NCI-H1092 (cell line): ENCODE measurements around the gene CTPS1.

Experiments used
- DNase-seq: peaks from one replicate; lab custom pipeline; 2025; lab: John Stamatoyannopoulos, UW

CTPS1 gene

DNA sequence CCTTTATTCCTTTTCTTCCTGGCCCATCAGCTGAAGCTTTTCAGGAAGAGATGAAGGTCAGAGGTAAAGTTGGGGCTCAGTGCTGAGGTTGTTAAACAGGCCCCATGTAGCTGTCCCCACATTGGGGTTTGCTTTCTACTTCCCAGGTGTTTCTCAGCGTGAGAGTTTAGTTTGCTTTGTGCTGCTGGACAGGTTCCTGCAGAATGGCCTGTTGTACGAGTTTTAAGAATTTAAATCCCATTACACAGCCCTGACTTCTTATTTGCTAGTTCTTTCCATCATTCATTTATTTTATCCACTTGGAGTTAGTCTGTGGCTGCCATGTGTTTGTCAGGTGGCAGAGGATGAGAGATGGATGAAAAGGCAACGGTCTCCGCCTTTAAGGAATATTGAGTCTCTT, 19.2 kb downstream of the CTPS1 start:
- DNase-seq, result no peak

GRCh38 chr1:41003127-41003639, 23.7 kb downstream of the CTPS1 start:
- no peak for DNase-seq

- no peak for DNase-seq
These were observed 24.2 kb downstream of the CTPS1 start for GRCh38 chr1:41003640-41004220.

GRCh38 chr1:41005876-41006275, 26.4 kb downstream of the CTPS1 start:
- no peak for DNase-seq

- no peak for DNase-seq
These were observed 27.7 kb downstream of the CTPS1 start for GRCh38 chr1:41006942-41007865.

DNA sequence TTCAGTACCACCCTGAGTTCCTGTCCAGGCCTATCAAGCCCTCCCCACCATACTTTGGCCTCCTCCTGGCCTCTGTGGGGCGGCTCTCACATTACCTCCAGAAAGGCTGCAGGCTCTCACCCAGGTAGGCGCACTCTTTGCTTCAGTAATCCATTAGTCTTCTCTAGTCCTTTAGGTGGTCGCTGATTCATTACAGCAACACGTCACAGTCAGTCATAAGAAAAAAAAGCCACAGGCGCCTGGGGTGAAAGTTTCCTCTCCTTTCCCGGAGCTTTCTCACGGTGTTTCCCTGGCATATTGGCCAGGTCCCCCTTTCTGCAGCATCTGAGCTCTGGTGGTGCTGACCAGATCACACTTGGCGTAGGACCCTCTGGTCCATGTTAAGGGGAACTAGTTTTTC, 30.0 kb downstream of the CTPS1 start:
- no peak for DNase-seq

DNA sequence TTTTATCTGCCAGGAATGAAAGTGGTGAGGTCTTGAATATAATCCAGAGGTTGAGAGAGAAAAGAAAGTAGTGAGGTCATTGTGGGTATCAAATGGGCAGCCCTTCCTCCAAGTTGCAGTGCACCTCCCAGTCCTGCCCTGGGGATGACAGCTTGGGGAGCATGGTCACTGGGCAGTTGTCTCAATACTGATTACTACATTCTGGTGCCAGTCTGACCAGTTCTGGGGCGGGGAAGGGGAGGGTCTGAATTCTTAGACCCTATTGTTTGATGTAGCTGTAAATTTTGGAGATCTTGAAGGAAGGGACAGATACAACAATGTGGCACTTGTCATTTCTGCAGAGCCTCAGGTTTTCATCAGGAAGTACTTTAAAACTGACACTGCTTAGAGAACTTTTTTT, 30.8 kb downstream of the CTPS1 start:
- no peak for DNase-seq

- no peak for DNase-seq
These were observed 33.5 kb downstream of the CTPS1 start for GRCh38 chr1:41013024-41013423.

DNA sequence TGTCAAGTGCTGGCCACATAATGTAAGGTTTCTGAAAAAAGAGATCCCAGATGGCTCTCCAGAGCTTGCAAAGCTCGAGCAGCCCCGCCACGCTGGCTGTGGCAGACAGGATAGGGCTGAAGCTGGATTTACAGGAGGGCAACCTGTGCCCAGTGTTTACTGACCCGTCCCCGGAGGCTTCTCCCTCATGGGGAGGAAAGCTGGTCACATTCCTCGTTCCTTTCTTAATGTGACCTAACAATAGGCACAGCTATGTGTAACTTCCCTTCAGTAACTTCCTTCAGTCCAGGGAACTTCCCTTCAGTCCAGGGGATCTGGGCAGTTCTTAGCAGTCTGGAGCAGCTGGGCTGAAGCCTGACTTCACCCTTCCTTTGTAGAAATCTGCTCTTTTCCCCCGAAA, 34.3 kb downstream of the CTPS1 start:
- DNase-seq, result no peak

- DNase-seq, result no peak
These were observed 35.4 kb downstream of the CTPS1 start for GRCh38 chr1:41014871-41015270.

DNA sequence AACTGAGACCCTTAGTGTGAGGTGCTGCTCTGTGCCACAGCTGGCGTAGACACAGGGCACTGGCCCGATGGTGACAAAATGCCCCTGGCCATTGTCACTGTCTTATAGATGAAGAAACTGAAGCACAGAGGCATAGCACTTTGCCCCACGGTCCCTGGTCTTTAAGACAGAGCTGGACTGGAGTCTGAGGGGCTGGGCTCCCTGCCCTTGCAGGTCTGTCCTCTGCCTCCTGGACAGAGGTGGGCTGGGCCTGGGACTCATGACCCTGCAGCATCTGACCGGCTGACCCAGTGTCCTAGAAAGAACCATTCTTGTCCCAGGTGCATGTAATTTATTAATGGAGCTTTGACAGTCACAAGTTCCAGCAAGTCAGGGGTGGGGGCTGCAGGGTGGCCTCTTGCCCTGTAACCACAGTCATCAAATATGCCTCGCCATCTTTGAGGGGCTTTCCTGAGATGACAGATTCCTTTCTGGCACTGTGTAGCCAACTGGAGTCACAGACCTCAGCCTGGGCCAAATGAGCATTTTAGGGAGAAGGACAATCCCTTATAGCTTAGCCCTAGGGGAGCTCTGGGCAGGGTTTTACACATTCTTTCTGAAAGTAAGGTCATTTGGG, 35.9 kb downstream of the CTPS1 start:
- DNase-seq, result no peak

DNA sequence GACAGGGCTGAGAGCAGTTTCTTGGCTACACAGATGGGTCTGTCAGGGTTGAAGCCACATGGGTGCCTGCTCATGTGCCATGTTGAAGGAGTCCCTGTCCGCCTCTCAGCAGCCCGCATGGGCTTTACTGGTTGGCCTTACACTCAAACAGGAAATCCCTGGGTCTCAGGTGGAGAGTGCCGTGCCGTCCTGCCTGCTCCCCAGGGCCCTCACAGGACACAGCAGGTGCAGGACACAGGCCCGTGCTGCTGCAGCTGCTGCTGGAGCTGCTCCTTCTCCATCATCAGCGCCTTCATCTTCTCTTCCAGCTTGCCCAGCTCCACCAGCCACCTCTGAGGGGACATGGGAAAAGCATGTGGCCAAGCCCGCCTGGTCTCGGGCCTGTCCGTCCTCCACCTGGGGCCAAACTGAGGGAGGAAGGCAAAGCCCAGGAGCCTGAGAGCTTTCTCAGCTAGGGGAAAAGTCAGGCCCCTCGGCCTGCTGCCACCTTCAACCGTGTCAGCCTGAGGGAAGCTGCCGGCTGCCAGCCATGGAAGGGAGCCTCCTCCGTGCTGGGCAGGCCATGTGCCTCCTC, 36.5 kb downstream of the CTPS1 start:
- no peak for DNase-seq

GRCh38 chr1:41017141-41018017, 37.9 kb downstream of the CTPS1 start:
- DNase-seq, result no peak

GRCh38 chr1:41018018-41018410, 38.5 kb downstream of the CTPS1 start:
- DNase-seq, result no peak

DNA sequence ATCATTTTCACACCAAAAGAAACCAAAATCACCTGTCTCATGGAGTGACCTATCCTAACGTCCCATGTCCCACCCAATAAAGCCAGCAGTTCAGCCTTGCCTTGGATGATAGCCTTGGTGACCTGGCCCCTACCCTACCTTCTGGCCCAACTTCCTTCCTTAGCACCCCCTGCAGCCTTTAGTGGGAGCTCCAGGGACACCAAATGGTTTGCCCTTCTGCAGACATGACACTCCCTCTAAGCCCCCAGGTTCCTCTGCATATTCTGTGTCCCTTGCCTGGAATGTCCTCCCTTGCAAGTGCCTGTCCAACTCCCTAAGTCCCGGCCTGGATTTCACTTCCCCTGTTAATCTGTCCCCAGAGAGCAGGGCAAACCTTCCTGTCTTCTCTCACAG, 39.9 kb downstream of the CTPS1 start:
- DNase-seq, result no peak

DNA sequence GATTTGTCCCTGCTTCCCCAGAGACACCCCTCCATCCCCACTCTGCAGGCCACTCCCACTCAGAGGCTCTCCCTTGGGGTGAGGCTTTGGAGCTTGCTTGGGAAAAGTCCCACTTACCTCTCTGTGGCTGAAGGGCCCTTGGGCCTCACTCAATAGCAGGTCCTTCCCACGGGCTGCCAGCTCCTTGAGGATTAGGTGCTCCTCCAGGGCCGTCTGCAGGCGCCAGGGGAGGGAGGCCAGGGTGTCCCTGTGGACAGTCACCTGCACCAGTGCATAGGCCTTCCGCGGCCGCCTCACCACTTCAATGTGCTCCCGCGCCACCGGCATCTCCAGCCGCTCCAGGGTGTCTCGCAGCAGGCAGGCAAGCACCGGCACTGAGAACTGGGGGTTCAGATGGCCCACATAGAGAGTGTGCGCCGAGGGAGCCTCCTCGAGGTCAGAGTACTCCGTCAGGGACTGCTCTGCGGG, 40.6 kb downstream of the CTPS1 start:
- no peak for DNase-seq

DNA sequence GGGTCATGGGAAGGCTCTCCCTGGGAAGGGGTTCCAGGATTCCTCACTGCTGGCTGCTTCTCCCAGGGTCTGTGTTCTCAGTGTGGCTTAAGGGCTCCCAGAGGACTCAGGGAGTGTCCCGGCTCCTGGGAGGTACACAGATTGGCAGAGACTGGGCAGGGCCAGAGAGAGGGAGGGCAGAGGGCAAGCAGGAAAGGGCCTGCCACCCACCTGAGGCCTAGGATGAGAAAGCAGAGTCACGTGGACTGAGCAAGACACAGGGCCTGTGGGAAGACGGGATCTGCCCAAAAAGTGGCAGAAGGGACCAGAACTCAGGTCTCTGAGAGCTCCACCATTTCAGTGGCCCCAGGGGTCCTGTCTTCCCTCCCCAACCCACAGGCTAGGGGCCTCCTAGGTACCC, 41.2 kb downstream of the CTPS1 start:
- no peak for DNase-seq

GRCh38 chr1:41021526-41022308, 42.2 kb downstream of the CTPS1 start, which contains the start of gene SLFNL1:
Gene SLFNL1, minus strand, starts transcription at chr1:41021725. Its CDS starts 1,065 bp downstream, at chr1:41020660.
- no peak for DNase-seq

DNA sequence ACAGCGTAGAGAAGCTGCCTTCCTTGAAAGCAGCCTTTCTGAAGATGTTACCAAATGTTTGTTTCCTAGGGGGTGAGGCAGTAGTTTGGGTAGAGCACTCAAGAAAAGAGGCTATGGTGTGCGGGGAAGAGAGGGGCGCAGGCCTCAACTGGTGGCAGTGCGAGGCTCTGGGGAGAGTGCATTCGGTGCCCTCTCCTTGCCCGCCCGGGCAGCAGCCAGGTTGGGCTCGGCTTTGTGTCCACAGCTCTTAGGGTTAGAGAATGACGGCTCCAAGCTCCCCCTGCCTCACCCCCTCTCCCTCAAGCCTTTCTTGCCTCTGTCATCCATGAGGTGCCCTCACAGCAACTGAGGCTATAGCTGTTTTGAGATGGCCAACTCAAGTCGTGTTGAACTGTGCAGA, 42.9 kb downstream of the CTPS1 start:
- no peak for DNase-seq

- DNase-seq, result no peak
These were observed 43.9 kb downstream of the CTPS1 start for GRCh38 chr1:41023279-41023990.
